ENCODE data around the gene IL10RA.

DNA sequence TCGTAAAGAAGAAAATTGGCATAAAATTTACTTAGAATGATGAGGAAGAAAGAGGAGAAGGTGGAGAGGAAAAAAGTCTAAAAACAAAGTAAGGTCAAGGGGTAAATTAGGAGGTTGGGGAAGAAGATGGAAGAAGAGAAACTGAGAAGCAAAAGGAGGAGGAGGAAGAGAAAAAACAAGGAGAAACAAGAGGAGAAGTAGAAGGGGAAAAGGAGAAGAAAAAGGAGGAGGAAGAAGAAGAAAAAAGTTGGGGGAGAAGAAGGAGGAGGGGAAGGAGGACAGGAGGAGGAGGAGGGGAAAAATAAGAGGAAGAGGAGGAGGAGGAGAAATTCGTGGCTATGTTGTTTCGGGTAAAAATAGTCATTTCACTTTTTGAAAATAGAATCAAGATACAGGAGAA is 42.4 kb downstream of the IL10RA start:
- TF ChIP-seq, protein P1, sequence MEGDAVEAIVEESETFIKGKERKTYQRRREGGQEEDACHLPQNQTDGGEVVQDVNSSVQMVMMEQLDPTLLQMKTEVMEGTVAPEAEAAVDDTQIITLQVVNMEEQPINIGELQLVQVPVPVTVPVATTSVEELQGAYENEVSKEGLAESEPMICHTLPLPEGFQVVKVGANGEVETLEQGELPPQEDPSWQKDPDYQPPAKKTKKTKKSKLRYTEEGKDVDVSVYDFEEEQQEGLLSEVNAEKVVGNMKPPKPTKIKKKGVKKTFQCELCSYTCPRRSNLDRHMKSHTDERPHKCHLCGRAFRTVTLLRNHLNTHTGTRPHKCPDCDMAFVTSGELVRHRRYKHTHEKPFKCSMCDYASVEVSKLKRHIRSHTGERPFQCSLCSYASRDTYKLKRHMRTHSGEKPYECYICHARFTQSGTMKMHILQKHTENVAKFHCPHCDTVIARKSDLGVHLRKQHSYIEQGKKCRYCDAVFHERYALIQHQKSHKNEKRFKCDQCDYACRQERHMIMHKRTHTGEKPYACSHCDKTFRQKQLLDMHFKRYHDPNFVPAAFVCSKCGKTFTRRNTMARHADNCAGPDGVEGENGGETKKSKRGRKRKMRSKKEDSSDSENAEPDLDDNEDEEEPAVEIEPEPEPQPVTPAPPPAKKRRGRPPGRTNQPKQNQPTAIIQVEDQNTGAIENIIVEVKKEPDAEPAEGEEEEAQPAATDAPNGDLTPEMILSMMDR (IDR thresholded peaks at IDR 0.05 in 4 of 5, conservative IDR thresholded peaks at IDR 0.05 in 1 of 5): no peak
- TF ChIP-seq POLR2A (IDR thresholded peaks at IDR 0.05): no peak

Measured in gastrocnemius medialis (tissue), 4 donors.